NOMO-1 (cell line): Measurements from ENCODE around the gene EMC8.

Experiments used
- DNase-seq, 2 experiments: peaks; one replicate each; lab custom pipeline; 2025; ENCODE audit not compliant: unreplicated experiment in 2 of 2; lab: John Stamatoyannopoulos, UW

EMC8 gene

GRCh38 chr16:85835956-85836705 lies 36.8 kb upstream of the EMC8 start:
- no peak for DNase-seq

- DNase-seq = no peak
These were observed 35.9 kb upstream of the EMC8 start for GRCh38 chr16:85835227-85835751.

GRCh38 chr16:85834741-85835140 lies 35.4 kb upstream of the EMC8 start:
- DNase-seq = no peak

- DNase-seq = no peak
These were observed 34.0 kb upstream of the EMC8 start for GRCh38 chr16:85833219-85833920.

- DNase-seq = no peak
These were observed 33.4 kb upstream of the EMC8 start for GRCh38 chr16:85832570-85833218.

- no peak for DNase-seq
These were observed 31.5 kb upstream of the EMC8 start for GRCh38 chr16:85830821-85831220.

GRCh38 chr16:85829751-85830445 lies 30.6 kb upstream of the EMC8 start:
- peak; percentile 67 to 86 for DNase-seq

GRCh38 chr16:85829171-85829719 lies 29.9 kb upstream of the EMC8 start:
- DNase-seq = no peak

- DNase-seq = no peak
These were observed 28.8 kb upstream of the EMC8 start for GRCh38 chr16:85828166-85828565.

- DNase-seq = no peak
These were observed 27.4 kb upstream of the EMC8 start for GRCh38 chr16:85826686-85827247.

GRCh38 chr16:85825326-85825725 lies 26.0 kb upstream of the EMC8 start:
- no peak for DNase-seq

GRCh38 chr16:85824161-85825135 lies 25.1 kb upstream of the EMC8 start:
- DNase-seq = no peak

GRCh38 chr16:85823328-85823920 lies 24.1 kb upstream of the EMC8 start:
- no peak for DNase-seq

- DNase-seq = no peak
These were observed 22.8 kb upstream of the EMC8 start for GRCh38 chr16:85822145-85822544.

GRCh38 chr16:85821390-85822135 lies 22.2 kb upstream of the EMC8 start:
- DNase-seq = peak; percentile 93

GRCh38 chr16:85820604-85821372 lies 21.4 kb upstream of the EMC8 start:
- no peak for DNase-seq

- no peak for DNase-seq
These were observed 20.4 kb upstream of the EMC8 start for GRCh38 chr16:85819771-85820170.
